ENCODE measurements around the gene KCNJ15. TPM values are rescaled to one million over a fixed set of nuclear protein-coding genes. Genes with fewer than 3 reads are reported as not detected.

KCNJ15 gene
- total RNA-seq, 6 experiments from 2014 or later = 0.33 to 1.2 (median 0.50) TPM

DNA sequence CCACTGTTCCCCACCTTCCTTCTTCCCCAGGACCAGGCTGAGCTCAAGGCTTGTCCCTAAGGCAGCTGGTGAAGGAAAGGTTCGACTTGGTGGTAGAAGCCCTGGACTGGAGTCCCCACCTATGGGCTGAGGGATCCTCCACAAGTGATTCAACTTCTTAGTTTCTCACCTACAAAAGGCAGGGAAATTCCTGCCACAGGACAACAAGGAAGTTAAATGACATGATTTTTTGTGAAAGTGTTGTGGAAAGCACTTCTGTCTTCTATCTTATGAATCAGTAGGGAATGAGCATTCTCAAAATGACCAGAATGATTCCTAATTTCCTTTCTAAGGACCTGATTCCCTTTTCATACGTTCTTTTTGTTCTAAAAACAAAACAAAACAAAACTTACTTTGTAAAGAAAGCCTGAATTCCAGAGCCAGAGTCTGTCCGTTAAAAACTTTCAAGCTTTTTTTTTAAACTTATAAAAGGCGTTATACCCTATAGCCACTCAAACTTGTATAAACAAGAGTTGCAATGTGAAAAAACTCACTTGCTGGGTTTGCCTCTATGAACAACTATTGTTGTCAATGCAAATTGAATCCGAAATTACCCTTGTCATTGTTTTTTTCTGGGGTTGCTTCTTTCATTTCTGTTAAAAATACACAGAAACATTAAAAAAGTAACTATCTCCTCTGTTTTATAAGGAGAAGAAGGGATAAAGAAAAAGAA, 12.2 kb downstream of the KCNJ15 start:
- H3K4me1 Mint-ChIP-seq (ENCODE audit: low read depth) = peaks cover 74% of the 10 kb centered on the region
- no peaks in the 10 kb centered on the region for H3K27me3 Mint-ChIP-seq (ENCODE audit: insufficient read depth)
- H3K27ac Mint-ChIP-seq = peak overlapping the region; percentile 83
- H3K9me3 Mint-ChIP-seq = no peaks in the 10 kb centered on the region
- peaks cover 4% of the 10 kb centered on the region; the same call in 1 of the 2 replicates for H3K36me3 Mint-ChIP-seq (ENCODE audit: low read depth)
- TF ChIP-seq, protein P1, sequence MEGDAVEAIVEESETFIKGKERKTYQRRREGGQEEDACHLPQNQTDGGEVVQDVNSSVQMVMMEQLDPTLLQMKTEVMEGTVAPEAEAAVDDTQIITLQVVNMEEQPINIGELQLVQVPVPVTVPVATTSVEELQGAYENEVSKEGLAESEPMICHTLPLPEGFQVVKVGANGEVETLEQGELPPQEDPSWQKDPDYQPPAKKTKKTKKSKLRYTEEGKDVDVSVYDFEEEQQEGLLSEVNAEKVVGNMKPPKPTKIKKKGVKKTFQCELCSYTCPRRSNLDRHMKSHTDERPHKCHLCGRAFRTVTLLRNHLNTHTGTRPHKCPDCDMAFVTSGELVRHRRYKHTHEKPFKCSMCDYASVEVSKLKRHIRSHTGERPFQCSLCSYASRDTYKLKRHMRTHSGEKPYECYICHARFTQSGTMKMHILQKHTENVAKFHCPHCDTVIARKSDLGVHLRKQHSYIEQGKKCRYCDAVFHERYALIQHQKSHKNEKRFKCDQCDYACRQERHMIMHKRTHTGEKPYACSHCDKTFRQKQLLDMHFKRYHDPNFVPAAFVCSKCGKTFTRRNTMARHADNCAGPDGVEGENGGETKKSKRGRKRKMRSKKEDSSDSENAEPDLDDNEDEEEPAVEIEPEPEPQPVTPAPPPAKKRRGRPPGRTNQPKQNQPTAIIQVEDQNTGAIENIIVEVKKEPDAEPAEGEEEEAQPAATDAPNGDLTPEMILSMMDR (IDR thresholded peaks at IDR 0.05) = no peak
- no peak for DNase-seq
- H3K4me3 Mint-ChIP-seq = no peak overlapping the region; the same call in 1 of the 2 replicates

DNA sequence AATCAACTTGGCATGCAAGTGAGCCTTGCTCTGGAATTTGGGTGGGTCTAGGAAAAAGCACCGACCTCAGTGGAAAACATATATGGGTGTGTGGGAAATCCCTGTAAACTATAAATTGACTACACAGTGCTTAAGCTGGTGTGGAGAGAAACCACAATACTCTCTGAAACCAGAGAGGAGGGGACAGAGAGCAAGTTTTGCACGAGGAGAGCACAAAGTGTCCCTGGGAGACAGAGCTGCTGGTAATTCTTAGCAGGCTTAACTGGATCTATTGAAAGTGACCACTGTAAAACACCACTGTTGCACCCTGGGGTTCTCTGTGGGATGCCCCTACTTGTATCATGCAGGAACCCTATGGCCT, 12.8 kb downstream of the KCNJ15 start:
- H3K27me3 Mint-ChIP-seq (ENCODE audit: insufficient read depth) = no peaks in the 10 kb centered on the region
- H3K36me3 Mint-ChIP-seq (ENCODE audit: low read depth) = peaks cover 4% of the 10 kb centered on the region; the same call in 1 of the 2 replicates
- no peak overlapping the region for H3K4me3 Mint-ChIP-seq
- no peaks in the 10 kb centered on the region for H3K9me3 Mint-ChIP-seq
- TF ChIP-seq, protein P1 (IDR thresholded peaks at IDR 0.05) = no peak
- no peak for DNase-seq
- H3K4me1 Mint-ChIP-seq (ENCODE audit: low read depth) = peaks cover 74% of the 10 kb centered on the region
- H3K27ac Mint-ChIP-seq = peak overlapping the region; percentile 19; the same call in 1 of the 2 replicates

DNA sequence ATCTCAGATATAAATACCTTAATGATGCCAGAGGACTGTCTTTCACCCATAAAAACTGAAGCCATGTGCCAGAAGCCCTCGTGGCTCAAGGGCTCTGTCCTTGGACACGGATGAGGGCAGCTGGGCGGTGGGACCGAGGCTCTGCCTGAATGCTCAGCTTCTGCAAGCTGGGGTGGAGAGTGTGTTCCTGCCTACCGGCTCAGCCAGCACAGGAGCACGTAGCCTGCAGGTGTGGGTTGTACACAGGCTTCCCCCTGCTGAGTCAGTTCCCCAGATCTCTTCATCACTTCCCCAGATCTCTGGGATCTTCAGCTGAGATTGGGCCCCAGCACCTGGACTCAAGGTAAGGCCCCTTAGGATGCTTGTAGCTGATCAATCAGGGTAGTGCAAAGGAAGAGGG, 15.4 kb downstream of the KCNJ15 start:
- Mint-ChIP-seq H3K27ac (no peak overlapping the region), H3K9me3 (no peaks in the 10 kb centered on the region), H3K27me3 (ENCODE audit: insufficient read depth) (no peaks in the 10 kb centered on the region), H3K4me3 (no peak overlapping the region), H3K4me1 (ENCODE audit: low read depth) (peaks cover 71% of the 10 kb centered on the region), H3K36me3 (ENCODE audit: low read depth) (peaks cover 7% of the 10 kb centered on the region; the same call in 1 of the 2 replicates)
- TF ChIP-seq, protein P1 (IDR thresholded peaks at IDR 0.05) = no peak
- no peak for DNase-seq

DNA sequence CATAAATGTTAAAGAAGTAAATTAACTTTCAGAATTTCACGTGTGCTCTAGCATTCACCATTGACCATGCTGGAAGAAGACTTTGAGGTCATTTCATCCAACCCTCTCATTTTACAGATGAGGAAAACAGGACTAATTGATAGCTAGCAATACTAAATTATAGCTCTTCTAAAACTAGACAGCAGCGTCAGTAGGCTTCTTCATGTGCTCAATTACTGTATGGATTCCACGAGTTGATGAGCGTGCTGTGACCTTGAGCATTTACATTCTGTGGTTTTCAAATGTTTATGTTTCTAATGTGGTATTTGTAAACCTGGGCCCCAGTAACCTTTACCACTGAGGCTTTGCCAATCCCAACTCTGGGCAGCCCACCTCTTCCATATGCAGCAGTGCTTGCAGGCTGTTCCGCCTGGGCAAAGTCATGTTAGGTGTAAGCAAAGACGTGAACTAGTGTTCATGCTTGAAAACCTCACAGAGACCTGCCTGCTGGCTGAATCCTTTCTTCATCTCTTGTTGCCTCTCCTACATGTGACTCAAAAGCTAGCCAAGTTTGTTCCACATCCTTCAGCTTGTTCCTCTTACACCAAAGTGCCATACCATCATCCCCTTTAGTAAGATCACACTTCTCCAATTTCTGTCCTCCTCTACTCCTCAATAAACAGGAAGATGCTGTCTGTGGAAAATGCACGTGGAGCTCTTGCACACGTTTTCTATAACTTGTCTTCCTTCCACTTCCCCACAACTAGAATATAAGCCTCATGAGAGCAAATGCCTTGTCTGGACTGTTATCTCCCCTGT, 17.2 kb downstream of the KCNJ15 start:
- H3K36me3 Mint-ChIP-seq (ENCODE audit: low read depth) = peaks cover 11% of the 10 kb centered on the region
- TF ChIP-seq, protein P1 (IDR thresholded peaks at IDR 0.05) = no peak
- no peaks in the 10 kb centered on the region for H3K27me3 Mint-ChIP-seq (ENCODE audit: insufficient read depth)
- H3K27ac Mint-ChIP-seq = no peak overlapping the region
- H3K9me3 Mint-ChIP-seq = no peaks in the 10 kb centered on the region
- peaks cover 71% of the 10 kb centered on the region for H3K4me1 Mint-ChIP-seq (ENCODE audit: low read depth)
- no peak overlapping the region for H3K4me3 Mint-ChIP-seq
- no peak for DNase-seq

DNA sequence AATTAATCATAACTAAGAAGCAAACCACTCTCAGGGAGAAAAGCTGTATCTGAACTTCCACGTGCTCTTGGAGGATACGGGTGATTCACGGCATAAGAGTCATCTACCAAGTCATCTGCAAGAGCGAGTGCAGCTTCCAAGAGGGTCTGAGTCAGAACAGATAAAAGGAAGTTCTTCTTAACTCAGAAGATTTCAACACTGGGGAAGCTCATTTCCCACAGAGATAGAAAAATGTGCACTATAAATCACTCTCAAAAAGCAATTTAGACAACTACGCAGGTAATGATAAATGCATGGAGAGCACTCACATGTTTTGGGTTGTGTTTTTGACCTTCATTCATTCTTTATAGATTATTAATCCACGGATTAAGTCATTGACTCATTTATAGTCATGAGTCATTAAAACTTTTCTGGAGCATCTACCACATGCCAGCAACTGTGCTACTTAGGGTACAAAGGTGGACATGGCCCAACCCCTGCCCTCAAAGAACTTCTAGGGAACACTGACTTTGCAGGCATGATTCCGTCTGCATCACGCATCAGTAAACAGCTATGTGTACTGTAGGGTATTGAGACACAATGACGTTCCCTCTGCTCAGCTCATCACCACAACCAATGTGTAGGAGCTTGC, 20.8 kb downstream of the KCNJ15 start:
- H3K4me3 Mint-ChIP-seq = peak overlapping the region; percentile 71
- no peaks in the 10 kb centered on the region for H3K9me3 Mint-ChIP-seq
- TF ChIP-seq, protein P1 (IDR thresholded peaks at IDR 0.05) = no peak
- peaks cover 18% of the 10 kb centered on the region for H3K36me3 Mint-ChIP-seq (ENCODE audit: low read depth)
- H3K27me3 Mint-ChIP-seq (ENCODE audit: insufficient read depth) = peaks cover 4% of the 10 kb centered on the region; the same call in 1 of the 2 replicates
- peaks cover 69% of the 10 kb centered on the region for H3K4me1 Mint-ChIP-seq (ENCODE audit: low read depth)
- DNase-seq = peak; percentile 99
- peak overlapping the region; percentile 89 for H3K27ac Mint-ChIP-seq

Measured in HFFc6 (cell line).